Fibroblast of the aortic adventitia (primary cell): Measurements from ENCODE around the gene MYH7. TPM values are rescaled to one million over a fixed set of nuclear protein-coding genes. Genes with fewer than 3 reads are reported as not detected.
"Not testable (repeated sequence)": the region's sequence is repeated elsewhere in the genome, so short reads cannot be mapped to it uniquely, and the experiment has no call there.

Source experiments
- DNase-seq: peaks from one replicate; pipeline ENCODE4 v3.0.0-alpha.2; 2010; ENCODE audit warnings: low read depth
- H3K4me3 ChIP-seq: 2 replicates; pipeline ENCODE4 v1.5.1; 2011; ENCODE audit warnings: low read depth, mild to moderate bottlenecking, control low read depth, low read length, moderate library complexity
- CTCF ChIP-seq: IDR thresholded peaks from 2 replicates; pipeline ENCODE4 v1.5.1; 2011; ENCODE audit warnings: mild to moderate bottlenecking, low read length, control low read depth, inconsistent platforms; ENCODE audit not compliant: insufficient read depth
- total RNA-seq: library from RNA; depleted of rRNA; stranded (reverse); fragments of >200 nt; gene quantifications from 2 replicates; pipeline ENCODE4 v1.2.3, GENCODE V29; 2012; ENCODE audit warnings: low replicate concordance

The MYH7 gene
- total RNA-seq, 1 donor, result not detected

- no peak overlapping the region for H3K4me3 ChIP-seq
- no peak for TF ChIP-seq CTCF
Observed at GRCh38 chr14:23418021-23418420, 17.4 kb downstream of the MYH7 start.

GRCh38 chr14:23417269-23417668 is 18.2 kb downstream of the MYH7 start:
- H3K4me3 ChIP-seq, DNase-seq: not testable (repeated sequence)

More at GRCh38 chr14:23418021-23418420, 17.4 kb downstream of the MYH7 start:
- DNase-seq, result no peak

- no peak overlapping the region for H3K4me3 ChIP-seq
- no peak for TF ChIP-seq CTCF
- DNase-seq, result no peak
Observed at GRCh38 chr14:23416801-23417200, 18.7 kb downstream of the MYH7 start.

- DNase-seq, result no peak
- no peak for TF ChIP-seq CTCF
- H3K4me3 ChIP-seq, result no peak overlapping the region
Observed at GRCh38 chr14:23415821-23416778, 19.4 kb downstream of the MYH7 start.

GRCh38 chr14:23414906-23415820 is 20.3 kb downstream of the MYH7 start:
- no peak overlapping the region for H3K4me3 ChIP-seq
- DNase-seq, result no peak
- TF ChIP-seq CTCF, result no peak

GRCh38 chr14:23414254-23414653 is 21.2 kb downstream of the MYH7 start:
- H3K4me3 ChIP-seq, result no peak overlapping the region
- DNase-seq, result no peak
- no peak for TF ChIP-seq CTCF

GRCh38 chr14:23413681-23414080 is 21.8 kb downstream of the MYH7 start:
- DNase-seq, result no peak
- no peak overlapping the region for H3K4me3 ChIP-seq
- no peak for TF ChIP-seq CTCF
